Upper lobe of left lung (tissue), 6 donors: ENCODE measurements around the gene DPP10. TPM values are rescaled to one million over a fixed set of nuclear protein-coding genes. Genes with fewer than 3 reads are reported as not detected.

Experiments
- ATAC-seq, 2 donors: fragments of 200-7000 bp; cut with Tn5 transposase; one replicate each; pipeline ENCODE4 v1.9.1; 2022; ENCODE audit warnings: mild to moderate bottlenecking in 2 of 2, moderate library complexity in 2 of 2; ENCODE audit not compliant: low FRiP score in 2 of 2
- DNase-seq, 2 donors: peaks; one replicate each; pipeline ENCODE4 v3.0.0-alpha.2; 2019 to 2020
- H3K27ac ChIP-seq, 4 donors: fragments of 200-600 bp; sonication (generic); one replicate each; pipeline ENCODE4 v1.5.1; 2016 to 2019
- H3K27me3 ChIP-seq, 4 donors: fragments of 200-600 bp; sonication (generic); one replicate each; pipeline ENCODE4 v1.5.1; 2017 to 2019
- H3K36me3 ChIP-seq, 4 donors: fragments of 200-600 bp; sonication (generic); one replicate each; pipeline ENCODE4 v1.5.1; 2016 to 2019
- H3K4me1 ChIP-seq, 4 donors: fragments of 200-600 bp; sonication (generic); one replicate each; pipeline ENCODE4 v1.5.1; 2018 to 2019
- H3K4me3 ChIP-seq, 4 donors: fragments of 200-600 bp; sonication (generic); one replicate each; pipeline ENCODE4 v1.5.1; 2017 to 2019; ENCODE audit warnings: mild to moderate bottlenecking in 2 of 4, moderate library complexity in 1 of 4
- H3K9me3 ChIP-seq, 4 donors: fragments of 200-600 bp; sonication (generic); one replicate each; pipeline ENCODE4 v1.5.1; 2018 to 2019
- CTCF ChIP-seq, 6 experiments: fragments of 450-650 bp in 4 of 6; fragments of 200-600 bp in 2 of 6; sonication (generic) in 2 of 6; IDR thresholded peaks; one replicate each; pipeline ENCODE4 v1.5.1; 2016 to 2019; ENCODE audit warnings: antibody characterized with exemption in 6 of 6
- EP300 ChIP-seq, 4 donors: sonication (generic); formaldehyde crosslinking; IDR thresholded peaks; one replicate each; pipeline ENCODE4 v1.5.1; 2017; ENCODE audit warnings: antibody characterized with exemption in 4 of 4, control low read depth in 2 of 4
- POLR2A ChIP-seq, 4 donors: fragments of 450-650 bp; IDR thresholded peaks; one replicate each; pipeline ENCODE4 v1.5.1; 2016 to 2017; ENCODE audit warnings: antibody characterized with exemption in 4 of 4, mild to moderate bottlenecking in 2 of 4
- POLR2AphosphoS5 ChIP-seq, 2 donors: sonication (generic); formaldehyde crosslinking; IDR thresholded peaks; one replicate each; pipeline ENCODE4 v1.5.1; 2017; ENCODE audit warnings: antibody characterized with exemption in 2 of 2
- WGBS, 2 donors: methylation state at CpG; one replicate each; pipeline ENCODE4 v1.1.5; 2017 to 2018; 5-methylcytosine and 5-hydroxymethylcytosine counted together
- small RNA-seq, 4 donors: library from RNA; depleted of rRNA; stranded (forward); fragments of <200 nt; gene quantifications; one replicate each; pipeline ENCODE3, GENCODE V24; 2016
- total RNA-seq, 6 donors: library from RNA; depleted of rRNA in 4 of 6; stranded (reverse); fragments of >200 nt in 4 of 6; gene quantifications; one replicate each; pipeline versions ENCODE4 v1.1.0 to v1.2.1, GENCODE V29; 2016 to 2021
- donor health status: DM: no; HTN: no; CAD: no; lungs with moderate emphysema.
- donor health status: DM: no; HTN: yes; CAD: no; lungs with severe emphysema.

The DPP10 gene
- total RNA-seq, 6 donors from 2014 or later: 0.46 to 1.7 (median 0.77) TPM; not detected in 2

- Histone ChIP-seq H3K4me1 (no peaks in the 10 kb centered on the region), H3K27ac (no peak overlapping the region), H3K36me3 (no peaks in the 10 kb centered on the region), H3K27me3 (no peaks in the 10 kb centered on the region), H3K9me3 (no peaks in the 10 kb centered on the region), H3K4me3 (no peak overlapping the region)
- ATAC-seq (peak in 1 of 2 donors; percentile 46), DNase-seq (no peak)
- TF ChIP-seq POLR2AphosphoS5 (IDR thresholded peaks at IDR 0.05) (no peak), EP300 (IDR thresholded peaks at IDR 0.05) (no peak), CTCF (IDR thresholded peaks at IDR 0.05) (no peak), POLR2A (IDR thresholded peaks at IDR 0.05) (no peak)
- 35 to 54% methylated on average over 3 of the region's 3 CpGs for WGBS, 2 donors
Observed at GRCh38 chr2:115874427-115874826, 1432.0 kb downstream of the DPP10 start.

- TF ChIP-seq CTCF (IDR thresholded peaks at IDR 0.05) (no peak), POLR2AphosphoS5 (IDR thresholded peaks at IDR 0.05) (no peak), EP300 (IDR thresholded peaks at IDR 0.05) (no peak), POLR2A (IDR thresholded peaks at IDR 0.05) (no peak)
- no peaks in the 10 kb centered on the region for H3K27me3 ChIP-seq
- ATAC-seq: no peak
- no peak overlapping the region for H3K27ac ChIP-seq
- no peak for DNase-seq
- no peak overlapping the region for H3K4me3 ChIP-seq
- H3K4me1 ChIP-seq: no peaks in the 10 kb centered on the region
- peaks cover 0 to under 1% (median 0%) of the 10 kb centered on the region in 4 donors for H3K9me3 ChIP-seq
- no peaks in the 10 kb centered on the region for H3K36me3 ChIP-seq
- 72 to 85% methylated on average over 1 of the region's 1 CpG for WGBS, 2 donors
Observed at GRCh38 chr2:115880558-115880957, 1438.1 kb downstream of the DPP10 start.

GRCh38 chr2:115887209-115887776 lies 1444.9 kb downstream of the DPP10 start:
- DNase-seq (no peak), ATAC-seq (no peak)
- Histone ChIP-seq H3K4me3 (no peak overlapping the region), H3K4me1 (no peaks in the 10 kb centered on the region), H3K9me3 (peaks cover 0 to 4% (median 0%) of the 10 kb centered on the region in 4 donors), H3K36me3 (no peaks in the 10 kb centered on the region), H3K27ac (no peak overlapping the region), H3K27me3 (no peaks in the 10 kb centered on the region)
- no peak for TF ChIP-seq CTCF (IDR thresholded peaks at IDR 0.05)
- TF ChIP-seq EP300 (IDR thresholded peaks at IDR 0.05): no peak
- TF ChIP-seq POLR2A (IDR thresholded peaks at IDR 0.05): no peak
- no peak for TF ChIP-seq POLR2AphosphoS5 (IDR thresholded peaks at IDR 0.05)
- 44 to 61% methylated on average over 1 of the region's 1 CpG for WGBS, 2 donors

Small RNAs within 50 kb of the gene (small RNA-seq; reads per million reads assigned to genes)
- gene RNU2-41P: 0 to 1.9 (median 0.32) reads per million in 4 donors
